G401.6 (cell line): ENCODE data around the gene SLC12A7.
"Not testable (repeated sequence)": the region's sequence is repeated elsewhere in the genome, so short reads cannot be mapped to it uniquely, and the experiment has no call there.

Source experiments
- FAIRE-seq: peaks from 2 replicates; lab custom pipeline; 2012; peaks lifted over from hg19 to GRCh38; lab: Jason Lieb, UNC

SLC12A7 gene

GRCh38 chr5:1061292-1061691 lies 50.6 kb downstream of the SLC12A7 start:
- not testable (repeated sequence) for FAIRE-seq

GRCh38 chr5:1060535-1060981 lies 51.3 kb downstream of the SLC12A7 start:
- FAIRE-seq: no peak

GRCh38 chr5:1059884-1060263 lies 52.0 kb downstream of the SLC12A7 start:
- no peak for FAIRE-seq

GRCh38 chr5:1058988-1059883 lies 52.6 kb downstream of the SLC12A7 start:
- FAIRE-seq: no peak

- no peak for FAIRE-seq
Observed at GRCh38 chr5:1058083-1058945, 53.5 kb downstream of the SLC12A7 start.

GRCh38 chr5:1057485-1058082 lies 54.3 kb downstream of the SLC12A7 start:
- FAIRE-seq: no peak

- no peak for FAIRE-seq
Observed at GRCh38 chr5:1056611-1057484, 55.0 kb downstream of the SLC12A7 start.

GRCh38 chr5:1055896-1056610 lies 55.8 kb downstream of the SLC12A7 start:
- no peak for FAIRE-seq

- no peak for FAIRE-seq
Observed at GRCh38 chr5:1054799-1055775, 56.8 kb downstream of the SLC12A7 start.

- FAIRE-seq: no peak
Observed at GRCh38 chr5:1054018-1054798, 57.7 kb downstream of the SLC12A7 start.

GRCh38 chr5:1053391-1054017 lies 58.4 kb downstream of the SLC12A7 start:
- no peak for FAIRE-seq

- FAIRE-seq: no peak
Observed at GRCh38 chr5:1052641-1053390, 59.0 kb downstream of the SLC12A7 start.

GRCh38 chr5:1052076-1052475 lies 59.8 kb downstream of the SLC12A7 start:
- no peak for FAIRE-seq

GRCh38 chr5:1051366-1051720 lies 60.5 kb downstream of the SLC12A7 start:
- FAIRE-seq: no peak

GRCh38 chr5:1050423-1051365 lies 61.2 kb downstream of the SLC12A7 start:
- no peak for FAIRE-seq
